ENCODE results near the gene NOP10.

NOP10 gene

GRCh38 chr15:34330279-34330678 is 12.7 kb downstream of the NOP10 start:
- no peak for DNase-seq

GRCh38 chr15:34329006-34329405 is 13.9 kb downstream of the NOP10 start:
- DNase-seq, result no peak

- no peak for DNase-seq
These were observed 15.0 kb downstream of the NOP10 start for GRCh38 chr15:34327906-34328305.

DNA sequence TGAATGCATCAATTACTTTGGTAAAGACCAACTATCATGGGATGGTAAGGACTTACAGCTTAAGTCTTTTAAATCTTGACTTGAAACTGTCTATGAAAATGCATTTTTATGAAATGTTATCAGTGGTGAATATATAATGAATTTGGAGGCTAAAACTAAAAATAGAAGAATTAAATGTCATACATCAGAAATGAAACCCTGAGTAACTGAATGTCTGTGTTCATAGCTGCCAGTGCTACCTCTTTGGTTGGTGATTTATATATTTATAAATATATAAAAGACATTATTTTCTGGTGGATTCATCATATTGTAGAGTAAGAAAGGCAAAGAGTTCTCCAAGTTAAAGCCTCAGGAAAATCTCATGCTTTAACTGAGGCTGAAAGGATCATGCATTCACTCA is 17.6 kb downstream of the NOP10 start:
- DNase-seq, result no peak

GRCh38 chr15:34324933-34325332 is 18.0 kb downstream of the NOP10 start:
- DNase-seq, result no peak

DNA sequence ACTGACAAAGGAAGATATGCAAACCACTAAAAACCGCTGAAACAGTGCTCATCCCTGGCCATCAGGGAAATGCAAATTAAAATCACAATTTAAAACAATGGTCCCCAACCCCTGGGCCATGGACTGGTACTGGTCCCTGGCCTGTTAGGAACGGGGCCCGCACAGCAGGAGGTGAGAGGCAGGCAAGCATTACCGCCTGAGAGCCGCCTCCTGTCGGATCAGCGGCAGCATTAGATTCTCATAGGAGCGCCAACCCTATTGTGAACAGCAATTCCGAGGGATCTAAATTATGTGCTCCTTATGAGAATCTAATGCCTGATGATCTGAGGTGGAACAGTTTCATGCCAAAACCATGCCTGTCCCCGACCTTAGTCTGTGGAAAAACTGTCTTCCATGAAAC is 19.7 kb downstream of the NOP10 start:
- DNase-seq, result no peak

GRCh38 chr15:34318277-34319079 is 24.5 kb downstream of the NOP10 start:
- no peak for DNase-seq

DNA sequence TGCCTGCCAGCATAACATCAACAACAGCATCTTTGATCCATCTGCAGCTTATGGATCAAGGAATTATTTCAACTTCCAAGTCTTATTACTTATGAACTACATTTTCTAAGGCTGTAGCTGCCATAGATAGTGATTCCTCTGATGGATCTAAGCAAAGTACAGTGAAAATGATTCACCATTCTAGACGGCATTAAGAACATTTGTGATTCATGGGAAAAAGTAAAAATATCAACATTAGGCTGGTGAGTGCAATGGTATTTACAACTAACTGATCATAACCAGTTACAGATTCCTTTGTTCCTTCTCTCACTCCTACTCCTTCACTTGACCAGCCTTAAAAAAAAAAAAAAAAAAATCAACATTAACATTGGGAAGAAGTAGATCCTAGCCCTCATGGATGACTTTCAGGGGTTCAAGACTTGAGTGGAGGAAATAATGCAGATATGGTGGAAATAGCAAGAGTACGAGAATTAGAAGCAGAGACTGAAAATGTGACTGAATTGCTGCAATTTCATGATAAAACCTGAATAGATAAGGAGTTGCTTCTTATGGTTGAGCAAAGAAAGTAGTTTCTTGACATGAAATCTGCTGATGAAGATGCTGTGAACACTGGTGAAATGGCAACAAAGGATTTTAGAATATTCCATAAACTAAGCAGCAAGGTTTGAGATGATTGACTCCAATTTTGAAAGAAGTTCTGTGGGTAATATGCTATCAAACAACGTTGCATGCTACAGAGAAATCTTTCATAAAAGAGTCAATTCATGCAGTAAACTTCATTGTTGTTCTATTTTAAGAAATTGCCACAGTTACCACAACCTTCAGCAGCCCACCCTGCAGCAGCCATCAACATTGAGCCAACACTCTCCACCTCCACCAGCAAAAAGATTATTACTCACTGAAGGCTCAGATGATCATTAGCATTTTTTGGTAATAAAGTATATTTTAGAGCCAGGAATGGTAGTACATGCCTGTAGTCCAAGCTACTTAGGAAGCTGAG is 28.1 kb downstream of the NOP10 start:
- no peak for DNase-seq

- DNase-seq, result no peak
These were observed 31.4 kb downstream of the NOP10 start for GRCh38 chr15:34311563-34311962.

- no peak for DNase-seq
These were observed 38.3 kb downstream of the NOP10 start for GRCh38 chr15:34304613-34305012.

DNA sequence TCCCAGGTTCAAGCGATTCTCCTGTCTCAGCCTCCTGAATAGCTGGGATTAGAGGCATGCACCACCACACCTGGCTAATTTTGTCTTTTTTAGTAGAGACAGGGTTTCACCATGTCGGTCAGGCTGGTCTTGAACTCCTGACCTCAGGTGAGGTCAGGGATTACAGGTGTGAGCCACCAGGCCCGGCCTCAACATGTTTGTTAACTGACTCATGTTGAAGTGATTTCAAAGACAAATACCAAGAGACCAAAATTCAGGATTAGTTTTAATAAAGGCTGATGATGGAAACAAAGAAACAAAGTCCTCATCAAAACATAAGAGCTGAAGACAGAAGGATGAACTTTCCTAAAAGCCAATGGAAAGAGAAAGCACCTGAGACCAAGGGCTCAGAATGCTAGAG is 41.9 kb downstream of the NOP10 start:
- no peak for DNase-seq

- no peak for DNase-seq
These were observed 45.9 kb downstream of the NOP10 start for GRCh38 chr15:34297059-34297458.

- DNase-seq, result no peak
These were observed 50.3 kb downstream of the NOP10 start for GRCh38 chr15:34292621-34293020.
